WTC11 (cell line): ENCODE results near the gene PLEKHA6. TPM values are rescaled to one million over a fixed set of nuclear protein-coding genes. Genes with fewer than 3 reads are reported as not detected.

Experiments
- ATAC-seq: fragments of 200-7000 bp; cut with Tn5 transposase; 2 replicates; pipeline ENCODE4 v1.10.0; 2021; ENCODE audit warnings: mild to moderate bottlenecking, moderate library complexity
- CTCF ChIA-PET: fragments of 300-600 bp; sonication (Branson Sonifier 250); formaldehyde crosslinking; loops from one replicate; lab custom pipeline; 2021; ENCODE audit warnings: antibody characterized with exemption; lab: Charles Lee
- POLR2A ChIA-PET: fragments of 350-600 bp; sonication (Branson Sonifier 250); formaldehyde crosslinking; loops from one replicate; lab custom pipeline; 2021; ENCODE audit warnings: antibody characterized with exemption; lab: Charles Lee
- DNase-seq: peaks from one replicate; pipeline ENCODE4 v3.0.0; 2021; ENCODE audit warnings: low spot score
- H3K27ac Mint-ChIP-seq: 2 replicates; pipeline ENCODE4 v1.8.0; 2021; ENCODE audit warnings: mixed read lengths
- H3K27me3 Mint-ChIP-seq: 2 replicates; pipeline ENCODE4 v1.8.0; 2021; ENCODE audit warnings: low read depth, mild to moderate bottlenecking, moderate library complexity, mixed read lengths
- H3K36me3 Mint-ChIP-seq: 2 replicates; pipeline ENCODE4 v1.8.0; 2021; ENCODE audit warnings: mixed read lengths
- H3K4me1 Mint-ChIP-seq: 2 replicates; pipeline ENCODE4 v1.8.0; 2022; ENCODE audit warnings: mixed read lengths
- H3K4me3 Mint-ChIP-seq: 2 replicates; pipeline ENCODE4 v1.8.0; 2021; ENCODE audit warnings: mild to moderate bottlenecking, moderate library complexity, mixed read lengths
- H3K9me3 Mint-ChIP-seq: 2 replicates; pipeline ENCODE4 v1.8.0; 2021; ENCODE audit warnings: mixed read lengths
- CBFB ChIP-seq: sonication (generic); formaldehyde crosslinking; IDR thresholded peaks from 2 replicates; pipeline ENCODE4 v1.8.1; 2022; ENCODE audit warnings: mild to moderate bottlenecking, low read depth, missing genetic modification reagents
- ELF4 ChIP-seq: sonication (generic); formaldehyde crosslinking; IDR thresholded peaks from 2 replicates; pipeline ENCODE4 v1.8.1; 2022; ENCODE audit warnings: low read depth, mild to moderate bottlenecking, moderate library complexity, missing genetic modification reagents
- FOXP1 ChIP-seq: sonication (generic); formaldehyde crosslinking; IDR thresholded peaks from 2 replicates; pipeline ENCODE4 v1.8.0; 2022; ENCODE audit warnings: missing genetic modification reagents, mild to moderate bottlenecking, moderate library complexity, borderline replicate concordance
- GABPB1 ChIP-seq: sonication (generic); formaldehyde crosslinking; IDR thresholded peaks from 2 replicates; pipeline ENCODE4 v1.8.1; 2023; ENCODE audit warnings: mild to moderate bottlenecking, missing genetic modification reagents
- GRHL2 ChIP-seq: fragments of 250-450 bp; sonication (Bioruptor Pico); IDR thresholded peaks from 2 replicates; pipeline ENCODE4 v1.8.0; 2022; ENCODE audit warnings: mild to moderate bottlenecking, moderate library complexity; ENCODE audit not compliant: insufficient replicate concordance, severe bottlenecking
- KAT7 ChIP-seq: sonication (generic); formaldehyde crosslinking; IDR thresholded peaks from 2 replicates; pipeline ENCODE4 v1.8.1; 2023; ENCODE audit warnings: missing genetic modification reagents, mild to moderate bottlenecking, borderline replicate concordance
- NFATC4 ChIP-seq: fragments of 250-450 bp; sonication (Bioruptor Pico); IDR thresholded peaks from 2 replicates; pipeline ENCODE4 v1.9.0; 2021; ENCODE audit warnings: mild to moderate bottlenecking
- NR3C1 ChIP-seq: sonication (generic); formaldehyde crosslinking; conservative IDR thresholded peaks from 2 replicates; pipeline ENCODE4 v1.8.1; 2023; ENCODE audit warnings: low read depth, mild to moderate bottlenecking, missing genetic modification reagents
- RORB ChIP-seq: fragments of 250-450 bp; sonication (Bioruptor Pico); IDR thresholded peaks from 2 replicates; pipeline ENCODE4 v1.9.0; 2021; ENCODE audit warnings: mild to moderate bottlenecking
- SOX15 ChIP-seq: fragments of 250-450 bp; sonication (Bioruptor Pico); IDR thresholded peaks from 2 replicates; pipeline ENCODE4 v1.9.0; 2021; ENCODE audit warnings: mild to moderate bottlenecking
- SP1 ChIP-seq: sonication (generic); formaldehyde crosslinking; conservative IDR thresholded peaks from 2 replicates; pipeline ENCODE4 v1.8.1; 2022; ENCODE audit warnings: missing genetic modification reagents
- ZNF219 ChIP-seq: sonication (generic); formaldehyde crosslinking; IDR thresholded peaks from 2 replicates; pipeline ENCODE4 v1.8.0; 2023; ENCODE audit warnings: missing genetic modification reagents, mild to moderate bottlenecking, borderline replicate concordance
- ZNF232 ChIP-seq: sonication (generic); formaldehyde crosslinking; IDR thresholded peaks from 2 replicates; pipeline ENCODE4 v1.8.0; 2022; ENCODE audit warnings: mild to moderate bottlenecking, missing genetic modification reagents
- total RNA-seq: library from RNA; stranded (reverse); gene quantifications from 3 replicates; pipeline ENCODE4 v1.2.3, GENCODE V29; 2021
- TF ChIP-seq, protein P1 (sequence below): fragments of 250-450 bp; sonication (Bioruptor Pico); IDR thresholded peaks from 2 replicates; pipeline ENCODE4 v1.9.0; 2021; ENCODE audit warnings: mild to moderate bottlenecking
- TF ChIP-seq, protein P2 (sequence below): sonication (generic); formaldehyde crosslinking; conservative IDR thresholded peaks from 2 replicates; pipeline ENCODE4 v1.8.1; 2023; ENCODE audit warnings: mild to moderate bottlenecking, low read depth, missing genetic modification reagents, moderate library complexity
- TF ChIP-seq, protein P3 (sequence below): sonication (generic); formaldehyde crosslinking; IDR thresholded peaks from 2 replicates; pipeline ENCODE4 v1.8.0; 2022; ENCODE audit warnings: mild to moderate bottlenecking, missing genetic modification reagents
- TF ChIP-seq, protein P4 (sequence below): sonication (generic); formaldehyde crosslinking; IDR thresholded peaks from 2 replicates; pipeline ENCODE4 v1.8.1; 2023; ENCODE audit warnings: mild to moderate bottlenecking, missing genetic modification reagents, moderate library complexity
- TF ChIP-seq, protein P5 (sequence below): sonication (generic); formaldehyde crosslinking; IDR thresholded peaks from 2 replicates; pipeline ENCODE4 v1.8.1; 2022; ENCODE audit warnings: mild to moderate bottlenecking, moderate library complexity, missing genetic modification reagents

Gene PLEKHA6
- total RNA-seq, 1 experiment from 2014 or later = 11.6 TPM

DNA sequence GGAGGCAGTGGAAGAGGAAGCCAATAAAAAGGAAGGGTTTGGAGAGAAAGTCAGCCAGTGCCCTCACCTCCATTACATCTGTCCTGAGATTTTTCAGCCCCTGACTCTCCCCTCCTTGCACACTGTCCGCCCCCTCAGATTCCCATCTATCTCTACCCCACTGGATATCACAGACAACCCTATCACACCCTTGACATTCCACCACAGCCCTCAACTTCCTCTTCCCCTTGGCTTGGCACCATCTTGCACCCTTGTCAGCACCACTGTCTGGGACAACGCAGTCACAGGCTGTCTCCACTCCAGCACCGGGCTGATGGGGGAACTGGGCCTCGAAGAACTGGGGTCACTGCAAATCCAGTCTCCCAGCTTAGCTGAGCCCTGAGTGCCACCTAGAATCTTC is 14.2 kb upstream of the PLEKHA6 start:
- peaks cover 12% of the 10 kb centered on the region for H3K27me3 Mint-ChIP-seq
- DNase-seq (no peak), ATAC-seq (no peak)
- POLR2A ChIA-PET = no interaction called here
- no peak overlapping the region for H3K4me3 Mint-ChIP-seq
- no peaks in the 10 kb centered on the region for H3K36me3 Mint-ChIP-seq
- TF ChIP-seq, protein P1, sequence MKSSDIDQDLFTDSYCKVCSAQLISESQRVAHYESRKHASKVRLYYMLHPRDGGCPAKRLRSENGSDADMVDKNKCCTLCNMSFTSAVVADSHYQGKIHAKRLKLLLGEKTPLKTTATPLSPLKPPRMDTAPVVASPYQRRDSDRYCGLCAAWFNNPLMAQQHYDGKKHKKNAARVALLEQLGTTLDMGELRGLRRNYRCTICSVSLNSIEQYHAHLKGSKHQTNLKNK (CRISPR knock-in tag) = no peak
- CTCF ChIA-PET = interaction anchor here (1.6 to 2.4 kb wide), 2 partner anchors 25 to 211 kb away, joined by 5 to 6 read pairs; no protein-coding TSS in a partner anchor
- no peak overlapping the region for H3K27ac Mint-ChIP-seq
- no peaks in the 10 kb centered on the region for H3K9me3 Mint-ChIP-seq
- peaks cover 9% of the 10 kb centered on the region for H3K4me1 Mint-ChIP-seq

DNA sequence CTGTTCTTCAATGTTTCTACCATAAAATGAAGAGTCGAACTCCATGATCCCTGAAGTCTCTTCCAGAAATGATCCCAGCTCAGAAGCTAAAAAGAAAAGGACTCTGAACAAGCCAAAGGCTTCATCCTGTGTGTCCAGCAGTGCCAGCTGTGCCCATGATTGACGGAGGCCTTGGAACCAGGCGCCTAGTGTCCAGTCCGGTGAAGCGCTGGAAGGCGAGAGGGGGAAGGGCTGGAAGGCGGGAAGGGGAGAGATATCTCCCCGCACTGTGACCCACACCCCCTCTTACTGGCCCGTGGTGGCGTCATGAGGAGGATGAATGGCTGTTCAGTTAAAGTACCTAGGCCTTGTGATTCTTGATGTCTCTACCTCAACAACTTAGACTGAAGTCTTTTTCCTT is 10.4 kb upstream of the PLEKHA6 start:
- no peaks in the 10 kb centered on the region for H3K36me3 Mint-ChIP-seq

DNA sequence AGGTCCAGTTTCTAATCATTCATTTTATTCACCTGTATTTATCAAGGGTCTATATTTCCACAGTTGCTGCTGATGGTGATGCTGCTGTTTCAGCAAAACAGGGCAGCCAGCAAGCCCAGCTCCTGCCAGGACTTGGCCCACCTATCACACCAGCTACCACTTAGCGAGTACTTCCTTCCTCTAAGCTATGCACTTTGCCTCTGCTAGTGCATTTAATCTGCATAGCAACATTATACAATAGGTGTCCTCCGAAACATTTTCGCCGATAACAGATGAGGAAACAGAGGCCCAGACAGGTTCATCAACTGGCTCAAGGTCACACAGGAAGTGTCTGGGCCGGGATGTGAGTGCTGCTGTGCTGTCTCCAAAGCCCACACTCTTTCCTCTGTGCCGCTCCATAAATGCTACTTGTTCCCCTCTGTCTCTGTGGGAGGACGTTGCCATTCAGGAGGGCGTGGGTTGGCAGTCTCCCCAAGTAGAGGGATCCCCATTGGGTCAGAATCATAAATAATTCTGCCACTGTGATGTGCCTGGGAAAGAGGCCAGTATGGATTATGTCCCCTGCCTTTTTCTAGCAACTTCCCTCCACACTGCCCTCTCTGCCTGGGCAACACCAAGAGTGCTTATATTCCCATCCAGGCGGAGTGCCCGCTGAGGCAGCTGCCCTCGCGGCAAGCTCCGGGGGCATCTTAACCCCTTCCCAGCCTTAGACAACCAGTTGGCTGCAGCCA is 9.4 kb upstream of the PLEKHA6 start:
- TF ChIP-seq NFATC4 (CRISPR knock-in tag) (no peak), ELF4 (CRISPR knock-in tag) (no peak), ZNF232 (CRISPR knock-in tag) (no peak)
- POLR2A ChIA-PET = interaction anchor here (0.6 kb wide), 1 partner anchor 84 kb away, joined by 5 read pairs; no protein-coding TSS in a partner anchor
- ATAC-seq = no peak
- Mint-ChIP-seq H3K4me3 (no peak overlapping the region), H3K36me3 (no peaks in the 10 kb centered on the region), H3K27ac (no peak overlapping the region), H3K4me1 (no peaks in the 10 kb centered on the region), H3K27me3 (no peaks in the 10 kb centered on the region; the same call in none of the 2 replicates), H3K9me3 (no peaks in the 10 kb centered on the region)
- DNase-seq = no peak
- CTCF ChIA-PET = interaction anchor here (1.4 to 4.6 kb wide), 6 partner anchors 8 to 206 kb away, joined by 5 to 30 read pairs (median 10); partner anchors contain the start of gene GOLT1A

More for the DNA sequence above, 10.4 kb upstream of the PLEKHA6 start:
- ChIA-PET POLR2A (no interaction called here), CTCF (interaction anchor here (0.5 to 4.6 kb wide), 6 partner anchors 12 to 207 kb away, joined by 3 to 30 read pairs (median 10); partner anchors contain the start of gene GOLT1A)
- Mint-ChIP-seq H3K27me3 (no peaks in the 10 kb centered on the region; the same call in 1 of the 2 replicates), H3K9me3 (no peaks in the 10 kb centered on the region), H3K4me1 (no peaks in the 10 kb centered on the region), H3K4me3 (no peak overlapping the region), H3K27ac (no peak overlapping the region)
- DNase-seq (no peak), ATAC-seq (no peak)
- TF ChIP-seq RORB (CRISPR knock-in tag) (no peak), ZNF219 (CRISPR knock-in tag) (no peak), ZNF232 (CRISPR knock-in tag) (no peak)
- TF ChIP-seq, protein P1 (CRISPR knock-in tag) = no peak
- TF ChIP-seq, protein P2, sequence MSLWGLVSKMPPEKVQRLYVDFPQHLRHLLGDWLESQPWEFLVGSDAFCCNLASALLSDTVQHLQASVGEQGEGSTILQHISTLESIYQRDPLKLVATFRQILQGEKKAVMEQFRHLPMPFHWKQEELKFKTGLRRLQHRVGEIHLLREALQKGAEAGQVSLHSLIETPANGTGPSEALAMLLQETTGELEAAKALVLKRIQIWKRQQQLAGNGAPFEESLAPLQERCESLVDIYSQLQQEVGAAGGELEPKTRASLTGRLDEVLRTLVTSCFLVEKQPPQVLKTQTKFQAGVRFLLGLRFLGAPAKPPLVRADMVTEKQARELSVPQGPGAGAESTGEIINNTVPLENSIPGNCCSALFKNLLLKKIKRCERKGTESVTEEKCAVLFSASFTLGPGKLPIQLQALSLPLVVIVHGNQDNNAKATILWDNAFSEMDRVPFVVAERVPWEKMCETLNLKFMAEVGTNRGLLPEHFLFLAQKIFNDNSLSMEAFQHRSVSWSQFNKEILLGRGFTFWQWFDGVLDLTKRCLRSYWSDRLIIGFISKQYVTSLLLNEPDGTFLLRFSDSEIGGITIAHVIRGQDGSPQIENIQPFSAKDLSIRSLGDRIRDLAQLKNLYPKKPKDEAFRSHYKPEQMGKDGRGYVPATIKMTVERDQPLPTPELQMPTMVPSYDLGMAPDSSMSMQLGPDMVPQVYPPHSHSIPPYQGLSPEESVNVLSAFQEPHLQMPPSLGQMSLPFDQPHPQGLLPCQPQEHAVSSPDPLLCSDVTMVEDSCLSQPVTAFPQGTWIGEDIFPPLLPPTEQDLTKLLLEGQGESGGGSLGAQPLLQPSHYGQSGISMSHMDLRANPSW = no peak

DNA sequence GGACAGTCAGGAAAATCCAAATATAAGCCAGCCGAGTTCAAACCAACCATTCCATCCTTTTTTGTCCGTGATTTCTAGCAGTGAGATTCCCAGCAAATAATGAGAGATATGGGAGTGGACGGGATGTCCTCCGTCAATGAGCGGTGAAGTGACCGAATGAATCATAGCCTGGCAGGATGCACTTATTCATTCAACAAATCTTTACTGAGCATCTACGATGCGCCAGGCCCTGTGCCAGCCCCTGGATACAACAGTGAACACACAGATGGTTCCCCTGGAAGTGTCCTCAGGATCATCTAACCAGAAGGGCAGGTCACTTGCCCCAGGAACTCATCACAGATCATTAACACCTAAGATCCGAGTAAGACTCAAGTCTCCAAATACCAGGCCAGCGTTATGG is 8.2 kb upstream of the PLEKHA6 start:
- DNase-seq (no peak), ATAC-seq (no peak)
- TF ChIP-seq GRHL2 (CRISPR knock-in tag) (no peak), NR3C1 (CRISPR knock-in tag) (no peak), CBFB (CRISPR knock-in tag) (no peak), KAT7 (CRISPR knock-in tag) (no peak), FOXP1 (no peak), SP1 (CRISPR knock-in tag) (no peak), GABPB1 (CRISPR knock-in tag) (no peak), SOX15 (no peak)
- TF ChIP-seq, protein P3, sequence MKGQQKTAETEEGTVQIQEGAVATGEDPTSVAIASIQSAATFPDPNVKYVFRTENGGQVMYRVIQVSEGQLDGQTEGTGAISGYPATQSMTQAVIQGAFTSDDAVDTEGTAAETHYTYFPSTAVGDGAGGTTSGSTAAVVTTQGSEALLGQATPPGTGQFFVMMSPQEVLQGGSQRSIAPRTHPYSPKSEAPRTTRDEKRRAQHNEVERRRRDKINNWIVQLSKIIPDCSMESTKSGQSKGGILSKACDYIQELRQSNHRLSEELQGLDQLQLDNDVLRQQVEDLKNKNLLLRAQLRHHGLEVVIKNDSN = no peak
- TF ChIP-seq, protein P4, sequence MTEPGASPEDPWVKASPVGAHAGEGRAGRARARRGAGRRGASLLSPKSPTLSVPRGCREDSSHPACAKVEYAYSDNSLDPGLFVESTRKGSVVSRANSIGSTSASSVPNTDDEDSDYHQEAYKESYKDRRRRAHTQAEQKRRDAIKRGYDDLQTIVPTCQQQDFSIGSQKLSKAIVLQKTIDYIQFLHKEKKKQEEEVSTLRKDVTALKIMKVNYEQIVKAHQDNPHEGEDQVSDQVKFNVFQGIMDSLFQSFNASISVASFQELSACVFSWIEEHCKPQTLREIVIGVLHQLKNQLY (CRISPR knock-in tag) = no peak
- TF ChIP-seq, protein P5, sequence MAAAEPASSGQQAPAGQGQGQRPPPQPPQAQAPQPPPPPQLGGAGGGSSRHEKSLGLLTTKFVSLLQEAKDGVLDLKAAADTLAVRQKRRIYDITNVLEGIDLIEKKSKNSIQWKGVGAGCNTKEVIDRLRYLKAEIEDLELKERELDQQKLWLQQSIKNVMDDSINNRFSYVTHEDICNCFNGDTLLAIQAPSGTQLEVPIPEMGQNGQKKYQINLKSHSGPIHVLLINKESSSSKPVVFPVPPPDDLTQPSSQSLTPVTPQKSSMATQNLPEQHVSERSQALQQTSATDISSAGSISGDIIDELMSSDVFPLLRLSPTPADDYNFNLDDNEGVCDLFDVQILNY (CRISPR knock-in tag) = no peak
- H3K4me1 Mint-ChIP-seq = peaks cover 5% of the 10 kb centered on the region
- H3K27ac Mint-ChIP-seq = no peak overlapping the region
- H3K9me3 Mint-ChIP-seq = no peaks in the 10 kb centered on the region
- ChIA-PET POLR2A (no interaction called here), CTCF (interaction anchor here (1.2 to 4.6 kb wide), 7 partner anchors 9 to 205 kb away, joined by 3 to 21 read pairs (median 5); partner anchors contain the start of gene GOLT1A)
- H3K36me3 Mint-ChIP-seq = no peaks in the 10 kb centered on the region
- no peak overlapping the region for H3K4me3 Mint-ChIP-seq
- H3K27me3 Mint-ChIP-seq = peaks cover 5% of the 10 kb centered on the region
